Frontal cortex (tissue), 4 donors: ENCODE data around the gene SLC2A4RG. TPM values are rescaled to one million over a fixed set of nuclear protein-coding genes. Genes with fewer than 3 reads are reported as not detected.

Experiments used
- DNase-seq, 2 donors: peaks; one replicate each; pipeline ENCODE4 v3.0.0; 2012; ENCODE audit warnings: low spot score in 2 of 2
- FAIRE-seq: peaks from 2 replicates; lab custom pipeline; 2012; peaks lifted over from hg19 to GRCh38; lab: Jason Lieb, UNC
- total RNA-seq: library from RNA; depleted of rRNA; stranded (reverse); fragments of >200 nt; gene quantifications from one replicate; pipeline ENCODE4 v1.2.3, GENCODE V29; 2014
- donor health status: control.
- donor health status: control.
- donor health status: control.

SLC2A4RG gene, protein sequence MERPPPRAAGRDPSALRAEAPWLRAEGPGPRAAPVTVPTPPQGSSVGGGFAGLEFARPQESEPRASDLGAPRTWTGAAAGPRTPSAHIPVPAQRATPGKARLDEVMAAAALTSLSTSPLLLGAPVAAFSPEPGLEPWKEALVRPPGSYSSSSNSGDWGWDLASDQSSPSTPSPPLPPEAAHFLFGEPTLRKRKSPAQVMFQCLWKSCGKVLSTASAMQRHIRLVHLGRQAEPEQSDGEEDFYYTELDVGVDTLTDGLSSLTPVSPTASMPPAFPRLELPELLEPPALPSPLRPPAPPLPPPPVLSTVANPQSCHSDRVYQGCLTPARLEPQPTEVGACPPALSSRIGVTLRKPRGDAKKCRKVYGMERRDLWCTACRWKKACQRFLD
- total RNA-seq, result 1.2 TPM

DNA sequence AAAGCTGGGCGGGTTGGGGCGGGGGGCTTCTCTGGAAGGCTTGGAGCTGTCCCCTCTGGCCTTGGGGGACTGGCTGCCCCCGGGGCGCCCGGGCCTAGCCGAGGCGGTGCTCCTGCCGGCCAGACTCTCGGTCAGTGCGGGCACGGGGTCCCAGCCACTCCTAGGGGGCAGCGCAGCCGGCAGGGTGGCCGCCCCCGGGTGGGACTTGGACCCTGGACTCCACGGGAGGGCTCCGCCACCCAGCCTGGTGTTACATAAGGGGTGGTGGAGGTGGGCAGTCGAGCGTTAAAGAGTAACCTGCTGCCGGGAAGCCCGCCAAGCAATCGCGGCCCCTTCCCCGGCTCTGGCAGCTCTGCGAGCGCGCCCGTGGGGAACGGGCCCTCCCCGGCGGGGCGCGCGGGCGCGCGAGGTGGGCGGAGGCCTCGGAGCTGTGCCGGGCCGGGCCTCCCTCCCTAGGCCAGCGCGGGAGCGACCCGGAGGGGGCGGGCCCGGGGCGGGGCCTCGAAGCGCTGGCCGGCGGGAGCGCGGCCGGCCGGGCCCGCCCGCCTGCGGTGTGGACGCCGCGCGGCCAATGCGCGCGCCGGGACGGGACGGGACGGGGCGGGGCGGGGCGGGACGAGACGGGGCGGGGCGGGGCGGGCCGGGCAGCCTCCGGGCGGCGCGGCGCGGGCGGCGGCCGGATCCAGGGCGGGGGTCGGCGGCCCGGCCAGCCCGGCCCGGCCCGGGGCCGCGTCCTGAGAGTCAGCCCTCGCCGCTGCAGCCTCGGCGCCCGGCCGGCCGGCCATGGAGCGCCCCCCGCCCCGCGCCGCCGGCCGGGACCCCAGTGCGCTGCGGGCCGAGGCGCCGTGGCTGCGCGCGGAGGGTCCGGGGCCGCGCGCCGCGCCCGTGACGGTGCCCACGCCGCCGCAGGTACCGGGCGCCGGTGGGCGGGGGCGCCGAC, at the start of gene SLC2A4RG:
TSS of gene SLC2A4RG (plus strand) at position 647 of the 940 bp plus-strand sequence. CDS start at position 784, 137 bp downstream.
- FAIRE-seq, result no peak
- DNase-seq, result peak; percentile 100

DNA sequence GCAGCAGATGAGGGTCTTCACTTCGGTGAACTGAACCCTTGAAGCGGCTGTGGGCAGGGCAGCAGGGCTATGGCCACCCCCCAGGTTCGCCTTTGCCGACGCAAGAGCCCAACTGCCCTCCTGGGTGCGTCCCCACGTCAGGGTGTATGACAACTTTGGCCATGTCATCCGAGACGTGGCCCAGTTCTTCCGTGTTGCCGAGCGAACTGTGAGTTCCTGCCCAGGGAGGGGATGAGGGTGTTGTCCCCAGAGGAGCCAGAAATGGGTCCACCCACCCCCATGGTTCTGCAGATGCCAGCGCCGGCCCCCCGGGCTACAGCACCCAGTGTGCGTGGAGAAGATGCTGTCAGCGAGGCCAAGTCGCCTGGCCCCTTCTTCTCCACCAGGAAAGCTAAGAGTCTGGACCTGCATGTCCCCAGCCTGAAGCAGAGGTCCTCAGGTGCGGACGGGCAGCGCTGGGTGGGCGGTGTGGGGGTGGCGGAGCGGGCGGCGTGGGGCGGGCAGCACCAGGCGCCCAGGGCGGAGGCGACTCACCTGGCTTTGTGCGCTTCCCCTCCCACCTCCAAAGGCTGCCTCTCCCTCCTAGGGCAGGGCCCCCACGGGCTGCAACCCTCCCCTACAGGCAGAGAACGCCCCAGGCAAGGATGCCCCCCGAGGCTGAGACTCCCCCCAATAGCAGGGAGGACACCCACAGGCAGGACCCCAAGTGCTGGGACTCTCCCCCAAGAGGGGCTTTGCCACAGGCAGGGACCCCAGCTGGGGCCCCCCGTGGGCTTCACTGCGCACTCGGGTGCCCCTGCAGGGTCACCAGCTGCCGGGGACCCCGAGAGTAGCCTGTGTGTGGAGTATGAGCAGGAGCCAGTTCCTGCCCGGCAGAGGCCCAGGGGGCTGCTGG, 49.3 kb upstream of the SLC2A4RG start:
- FAIRE-seq (no peak), DNase-seq (no peak)

DNA sequence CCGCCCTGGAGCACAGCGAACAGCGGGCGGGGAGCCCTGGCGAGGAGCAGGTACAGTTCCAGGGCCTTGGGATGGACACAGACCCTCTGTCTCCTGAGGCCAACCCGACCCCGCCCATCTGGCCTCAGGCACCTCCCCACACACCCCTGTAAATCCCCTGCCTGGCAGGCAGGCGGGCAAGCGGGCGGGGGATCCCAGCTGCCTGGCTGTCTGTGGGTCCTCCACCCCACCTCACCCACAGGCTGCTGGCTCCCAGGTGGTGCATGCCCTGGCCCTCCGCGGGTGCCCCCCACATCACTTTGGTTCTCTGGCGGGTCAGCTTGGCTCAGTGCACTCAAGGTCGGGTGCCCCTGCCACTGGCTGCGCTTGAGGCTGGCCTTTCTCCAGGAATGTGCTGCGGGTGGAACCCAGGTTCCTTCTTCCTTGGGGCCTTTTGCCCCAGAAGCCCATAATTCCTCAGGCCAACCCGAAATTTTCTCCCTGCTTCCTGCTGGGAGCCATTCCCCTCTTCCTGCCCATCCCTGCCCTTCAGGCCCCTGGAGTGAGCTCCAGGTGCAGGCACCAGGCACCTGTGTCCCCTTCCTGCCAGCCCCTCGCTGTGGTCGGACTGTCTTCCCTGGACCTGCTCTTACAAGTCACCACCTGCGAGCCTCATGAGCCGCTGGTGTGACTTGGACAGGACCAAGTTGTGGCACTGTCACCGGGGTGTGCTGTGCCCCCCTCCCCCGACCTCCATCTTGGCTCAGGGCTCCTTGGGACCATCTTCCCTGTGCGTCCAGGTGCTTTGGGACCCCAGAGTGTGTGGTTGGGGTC, 48.5 kb upstream of the SLC2A4RG start:
- FAIRE-seq (no peak), DNase-seq (no peak)

DNA sequence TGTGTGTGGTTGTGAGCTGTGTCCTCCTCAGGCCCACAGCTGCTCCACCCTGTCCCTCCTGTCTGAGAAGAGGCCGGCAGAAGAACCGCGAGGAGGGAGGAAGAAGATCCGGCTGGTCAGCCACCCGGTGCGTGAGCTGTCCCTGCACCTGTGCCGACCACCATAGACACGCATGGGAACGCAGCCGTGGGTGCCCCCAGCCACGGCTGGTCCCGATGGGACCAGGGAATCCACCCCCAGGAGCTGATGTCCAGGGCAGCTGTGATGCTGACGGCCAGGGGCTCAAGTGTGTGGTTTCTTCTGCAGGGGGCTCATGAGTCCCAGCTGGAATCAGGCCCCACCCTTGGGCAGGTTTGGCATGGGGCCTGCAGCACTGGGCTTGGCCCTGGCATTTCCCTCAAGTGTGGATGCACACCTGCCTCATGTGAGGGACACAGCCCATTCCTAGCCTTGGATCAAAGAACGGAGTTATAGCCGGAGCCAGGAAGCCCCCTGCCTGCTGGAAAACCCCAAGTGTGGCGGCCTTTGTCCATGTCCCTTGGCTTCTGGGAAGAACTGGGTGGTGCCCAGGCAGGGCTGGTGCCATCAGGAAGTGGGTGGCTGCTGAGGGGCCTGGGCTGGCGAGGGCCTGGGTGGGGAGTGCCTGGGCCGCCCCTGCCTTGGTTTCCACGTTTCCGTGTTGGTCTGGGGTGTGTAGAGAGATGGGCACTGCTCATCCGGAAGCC, 47.7 kb upstream of the SLC2A4RG start:
- DNase-seq (no peak), FAIRE-seq (no peak)

DNA sequence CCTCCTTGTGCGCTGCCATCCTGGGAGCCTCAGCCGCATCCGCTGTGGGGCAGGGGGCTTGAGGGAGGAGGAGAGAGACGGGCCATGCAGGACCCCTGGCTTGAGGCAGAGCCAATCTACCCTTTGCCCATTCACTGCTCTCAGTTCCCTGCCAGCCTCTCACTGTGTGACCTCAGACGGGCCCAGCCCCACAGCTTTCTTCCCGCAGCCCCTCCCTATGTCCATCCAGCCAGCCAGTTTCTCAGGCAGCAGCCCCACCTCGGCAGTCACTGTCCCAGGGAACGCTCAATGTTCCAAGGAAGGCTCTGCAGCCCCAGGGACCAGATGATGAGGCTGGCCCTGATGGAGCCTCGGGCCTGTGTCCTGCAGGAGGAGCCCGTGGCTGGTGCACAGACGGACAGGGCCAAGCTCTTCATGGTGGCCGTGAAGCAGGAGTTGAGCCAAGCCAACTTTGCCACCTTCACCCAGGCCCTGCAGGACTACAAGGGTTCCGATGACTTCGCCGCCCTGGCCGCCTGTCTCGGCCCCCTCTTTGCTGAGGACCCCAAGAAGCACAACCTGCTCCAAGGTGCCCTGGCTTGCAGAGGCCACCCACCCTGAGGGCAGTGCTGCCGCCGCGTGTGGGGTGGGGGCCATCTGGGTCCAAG, 47.0 kb upstream of the SLC2A4RG start:
- DNase-seq (no peak), FAIRE-seq (no peak)

DNA sequence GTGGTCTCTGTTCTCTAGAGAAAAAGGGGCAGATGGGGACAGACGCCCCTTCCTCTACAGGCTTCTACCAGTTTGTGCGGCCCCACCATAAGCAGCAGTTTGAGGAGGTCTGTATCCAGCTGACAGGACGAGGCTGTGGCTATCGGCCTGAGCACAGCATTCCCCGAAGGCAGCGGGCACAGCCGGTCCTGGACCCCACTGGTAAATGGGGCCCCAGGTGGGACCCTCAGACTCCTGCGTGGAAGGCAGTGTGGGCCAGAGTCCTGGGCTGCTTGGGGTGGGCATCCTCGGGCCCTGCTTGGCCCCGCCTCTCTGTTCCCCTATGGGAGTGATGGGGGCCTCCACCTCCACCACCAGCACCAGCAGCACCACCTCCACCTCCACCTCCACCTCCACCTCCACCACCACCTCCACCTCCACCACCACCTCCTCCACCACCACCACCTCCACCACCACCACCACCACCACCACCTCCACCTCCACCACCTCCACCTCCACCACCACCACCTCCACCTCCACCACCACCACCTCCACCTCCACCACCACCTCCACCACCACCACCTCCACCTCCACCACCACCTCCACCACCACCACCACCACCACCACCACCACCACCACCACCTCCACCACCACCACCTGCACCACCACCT, 46.4 kb upstream of the SLC2A4RG start:
- DNase-seq, result no peak
- FAIRE-seq, result no peak

DNA sequence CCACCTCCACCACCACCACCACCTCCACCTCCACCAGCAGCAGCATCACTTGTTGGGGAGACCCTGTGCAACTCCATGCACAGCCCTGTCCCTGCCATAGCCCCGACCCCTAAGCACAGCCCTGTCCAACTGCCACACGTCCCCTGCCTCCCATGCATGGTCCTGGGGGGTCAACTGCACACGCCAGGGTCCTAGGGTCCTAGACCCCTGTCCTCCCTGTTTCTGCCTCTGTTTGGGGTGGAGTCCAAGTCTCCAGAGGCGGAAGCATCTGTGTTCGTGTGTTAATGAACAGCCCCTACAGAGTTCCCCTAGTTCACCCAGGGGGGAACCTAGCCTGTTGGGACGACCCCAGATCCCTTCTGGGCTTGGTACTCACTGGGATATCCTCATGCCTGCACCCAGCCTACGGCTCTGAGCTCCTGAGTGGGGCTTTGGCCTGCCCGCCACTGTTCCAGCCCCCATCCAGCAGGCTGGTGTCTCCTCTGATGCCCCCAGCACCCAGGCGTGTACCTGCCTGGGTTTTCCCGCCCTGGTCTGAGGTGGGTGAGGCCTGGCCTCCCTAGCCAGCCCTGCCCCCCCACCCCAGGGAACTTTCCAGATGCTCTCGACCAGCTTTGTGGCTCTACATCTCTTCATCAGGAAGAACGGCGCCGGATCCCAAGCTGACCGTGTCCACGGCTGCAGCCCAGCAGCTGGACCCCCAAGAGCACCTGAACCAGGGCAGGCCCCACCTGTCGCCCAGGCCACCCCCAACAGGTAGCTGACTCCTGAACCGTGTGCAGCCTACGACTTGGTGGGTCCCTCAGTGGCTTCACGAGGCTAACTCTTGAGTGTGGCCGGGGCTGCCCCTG, 45.6 kb upstream of the SLC2A4RG start:
- peak in 1 of 2 donors; percentile 35 for DNase-seq

DNA sequence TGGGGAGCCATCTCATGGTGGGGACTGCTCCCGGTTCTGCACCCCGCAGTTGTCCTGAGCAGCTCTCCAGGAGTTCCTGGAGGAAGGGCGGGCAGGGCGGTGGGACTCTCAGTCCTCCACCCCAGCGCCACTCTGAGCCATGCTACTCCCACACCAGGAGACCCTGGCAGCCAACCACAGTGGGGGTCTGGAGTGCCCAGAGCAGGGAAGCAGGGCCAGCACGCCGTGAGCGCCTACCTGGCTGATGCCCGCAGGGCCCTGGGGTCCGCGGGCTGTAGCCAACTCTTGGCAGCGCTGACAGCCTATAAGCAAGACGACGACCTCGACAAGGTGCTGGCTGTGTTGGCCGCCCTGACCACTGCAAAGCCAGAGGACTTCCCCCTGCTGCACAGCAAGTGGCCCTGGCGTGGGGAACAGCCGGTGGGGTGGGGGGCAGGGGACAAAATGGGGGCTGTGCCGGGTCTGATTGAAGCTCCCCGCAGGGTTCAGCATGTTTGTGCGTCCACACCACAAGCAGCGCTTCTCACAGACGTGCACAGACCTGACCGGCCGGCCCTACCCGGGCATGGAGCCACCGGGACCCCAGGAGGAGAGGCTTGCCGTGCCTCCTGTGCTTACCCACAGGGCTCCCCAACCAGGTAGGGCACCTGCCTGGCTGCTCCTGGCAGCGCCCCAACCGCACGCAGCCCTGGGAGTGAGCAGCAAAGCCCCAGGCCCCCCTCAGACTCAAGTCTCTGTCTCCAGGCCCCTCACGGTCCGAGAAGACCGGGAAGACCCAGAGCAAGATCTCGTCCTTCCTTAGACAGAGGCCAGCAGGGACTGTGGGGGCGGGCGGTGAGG, 44.8 kb upstream of the SLC2A4RG start:
- DNase-seq (peak in 1 of 2 donors; percentile 12), FAIRE-seq (no peak)

More for the DNA sequence above, 45.6 kb upstream of the SLC2A4RG start:
- no peak for FAIRE-seq

DNA sequence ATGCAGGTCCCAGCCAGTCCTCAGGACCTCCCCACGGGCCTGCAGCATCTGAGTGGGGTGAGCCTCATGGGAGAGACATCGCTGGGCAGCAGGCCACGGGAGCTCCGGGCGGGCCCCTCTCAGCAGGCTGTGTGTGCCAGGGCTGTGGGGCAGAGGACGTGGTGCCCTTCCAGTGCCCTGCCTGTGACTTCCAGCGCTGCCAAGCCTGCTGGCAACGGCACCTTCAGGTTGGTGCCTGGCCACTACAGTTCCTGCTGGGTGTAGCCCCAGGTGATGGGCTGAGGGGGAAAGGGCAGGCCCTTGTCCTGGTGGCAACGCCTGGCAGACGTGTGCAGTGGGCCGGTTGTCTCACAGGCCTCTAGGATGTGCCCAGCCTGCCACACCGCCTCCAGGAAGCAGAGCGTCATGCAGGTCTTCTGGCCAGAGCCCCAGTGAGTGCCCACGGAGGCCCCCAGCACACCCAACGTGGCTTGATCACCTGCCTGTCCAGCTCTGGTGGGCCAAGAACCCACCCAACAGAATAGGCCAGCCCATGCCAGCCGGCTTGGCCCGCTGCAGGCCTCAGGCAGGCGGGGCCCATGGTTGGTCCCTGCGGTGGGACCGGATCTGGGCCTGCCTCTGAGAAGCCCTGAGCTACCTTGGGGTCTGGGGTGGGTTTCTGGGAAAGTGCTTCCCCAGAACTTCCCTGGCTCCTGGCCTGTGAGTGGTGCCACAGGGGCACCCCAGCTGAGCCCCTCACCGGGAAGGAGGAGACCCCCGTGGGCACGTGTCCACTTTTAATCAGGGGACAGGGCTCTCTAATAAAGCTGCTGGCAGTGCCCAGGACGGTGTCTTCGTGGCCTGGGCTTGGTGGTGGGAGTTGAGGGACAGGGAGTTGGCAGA, 43.9 kb upstream of the SLC2A4RG start:
- no peak for FAIRE-seq
- peak in 1 of 2 donors; percentile 28 for DNase-seq

DNA sequence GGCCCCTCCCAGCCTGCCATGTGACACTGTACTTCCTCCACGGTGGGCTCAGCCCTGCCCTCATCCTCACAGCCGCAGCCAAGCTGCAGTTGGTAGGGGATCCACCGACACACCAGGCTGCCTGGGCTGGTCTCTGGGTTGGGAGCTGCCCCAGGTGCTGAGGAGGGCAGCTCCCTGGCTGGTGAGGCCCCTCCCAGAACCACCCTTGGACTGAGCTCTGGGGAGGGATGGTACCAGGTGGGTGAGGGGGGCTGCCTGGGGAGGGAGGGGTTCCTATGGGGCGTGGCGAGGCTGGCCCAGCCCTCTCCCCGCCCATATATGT, 43.3 kb upstream of the SLC2A4RG start:
- DNase-seq, result peak in 1 of 2 donors; percentile 49
- no peak for FAIRE-seq

DNA sequence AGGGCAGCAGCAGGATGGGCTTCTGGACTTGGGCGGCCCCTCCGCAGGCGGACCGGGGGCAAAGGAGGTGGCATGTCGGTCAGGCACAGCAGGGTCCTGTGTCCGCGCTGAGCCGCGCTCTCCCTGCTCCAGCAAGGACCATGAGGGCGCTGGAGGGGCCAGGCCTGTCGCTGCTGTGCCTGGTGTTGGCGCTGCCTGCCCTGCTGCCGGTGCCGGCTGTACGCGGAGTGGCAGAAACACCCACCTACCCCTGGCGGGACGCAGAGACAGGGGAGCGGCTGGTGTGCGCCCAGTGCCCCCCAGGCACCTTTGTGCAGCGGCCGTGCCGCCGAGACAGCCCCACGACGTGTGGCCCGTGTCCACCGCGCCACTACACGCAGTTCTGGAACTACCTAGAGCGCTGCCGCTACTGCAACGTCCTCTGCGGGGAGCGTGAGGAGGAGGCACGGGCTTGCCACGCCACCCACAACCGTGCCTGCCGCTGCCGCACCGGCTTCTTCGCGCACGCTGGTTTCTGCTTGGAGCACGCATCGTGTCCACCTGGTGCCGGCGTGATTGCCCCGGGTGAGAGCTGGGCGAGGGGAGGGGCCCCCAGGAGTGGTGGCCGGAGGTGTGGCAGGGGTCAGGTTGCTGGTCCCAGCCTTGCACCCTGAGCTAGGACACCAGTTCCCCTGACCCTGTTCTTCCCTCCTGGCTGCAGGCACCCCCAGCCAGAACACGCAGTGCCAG, 42.8 kb upstream of the SLC2A4RG start, which contains the start of gene TNFRSF6B:
TSS of gene TNFRSF6B (plus strand) at position 25 of the 729 bp plus-strand sequence. CDS start at position 141, 116 bp downstream.
- no peak for FAIRE-seq
- peak in 1 of 2 donors; percentile 35 for DNase-seq

DNA sequence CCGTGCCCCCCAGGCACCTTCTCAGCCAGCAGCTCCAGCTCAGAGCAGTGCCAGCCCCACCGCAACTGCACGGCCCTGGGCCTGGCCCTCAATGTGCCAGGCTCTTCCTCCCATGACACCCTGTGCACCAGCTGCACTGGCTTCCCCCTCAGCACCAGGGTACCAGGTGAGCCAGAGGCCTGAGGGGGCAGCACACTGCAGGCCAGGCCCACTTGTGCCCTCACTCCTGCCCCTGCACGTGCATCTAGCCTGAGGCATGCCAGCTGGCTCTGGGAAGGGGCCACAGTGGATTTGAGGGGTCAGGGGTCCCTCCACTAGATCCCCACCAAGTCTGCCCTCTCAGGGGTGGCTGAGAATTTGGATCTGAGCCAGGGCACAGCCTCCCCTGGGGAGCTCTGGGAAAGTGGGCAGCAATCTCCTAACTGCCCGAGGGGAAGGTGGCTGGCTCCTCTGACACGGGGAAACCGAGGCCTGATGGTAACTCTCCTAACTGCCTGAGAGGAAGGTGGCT, 42.2 kb upstream of the SLC2A4RG start:
- DNase-seq (no peak), FAIRE-seq (no peak)

DNA sequence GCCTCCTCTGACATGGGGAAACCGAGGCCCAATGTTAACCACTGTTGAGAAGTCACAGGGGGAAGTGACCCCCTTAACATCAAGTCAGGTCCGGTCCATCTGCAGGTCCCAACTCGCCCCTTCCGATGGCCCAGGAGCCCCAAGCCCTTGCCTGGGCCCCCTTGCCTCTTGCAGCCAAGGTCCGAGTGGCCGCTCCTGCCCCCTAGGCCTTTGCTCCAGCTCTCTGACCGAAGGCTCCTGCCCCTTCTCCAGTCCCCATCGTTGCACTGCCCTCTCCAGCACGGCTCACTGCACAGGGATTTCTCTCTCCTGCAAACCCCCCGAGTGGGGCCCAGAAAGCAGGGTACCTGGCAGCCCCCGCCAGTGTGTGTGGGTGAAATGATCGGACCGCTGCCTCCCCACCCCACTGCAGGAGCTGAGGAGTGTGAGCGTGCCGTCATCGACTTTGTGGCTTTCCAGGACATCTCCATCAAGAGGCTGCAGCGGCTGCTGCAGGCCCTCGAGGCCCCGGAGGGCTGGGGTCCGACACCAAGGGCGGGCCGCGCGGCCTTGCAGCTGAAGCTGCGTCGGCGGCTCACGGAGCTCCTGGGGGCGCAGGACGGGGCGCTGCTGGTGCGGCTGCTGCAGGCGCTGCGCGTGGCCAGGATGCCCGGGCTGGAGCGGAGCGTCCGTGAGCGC, 41.6 kb upstream of the SLC2A4RG start:
- FAIRE-seq (no peak), DNase-seq (peak in 1 of 2 donors; percentile 34)
